ENCODE data around the gene FRS3. TPM values are rescaled to one million over a fixed set of nuclear protein-coding genes. Genes with fewer than 3 reads are reported as not detected.

Gene FRS3
- total and polyA plus RNA-seq, 9 of the 15 experiments (the other 6 are each of a cell fraction or from before 2014, with no cell fraction given), result 0.03 to 3.7 (median 1.6) TPM

DNA sequence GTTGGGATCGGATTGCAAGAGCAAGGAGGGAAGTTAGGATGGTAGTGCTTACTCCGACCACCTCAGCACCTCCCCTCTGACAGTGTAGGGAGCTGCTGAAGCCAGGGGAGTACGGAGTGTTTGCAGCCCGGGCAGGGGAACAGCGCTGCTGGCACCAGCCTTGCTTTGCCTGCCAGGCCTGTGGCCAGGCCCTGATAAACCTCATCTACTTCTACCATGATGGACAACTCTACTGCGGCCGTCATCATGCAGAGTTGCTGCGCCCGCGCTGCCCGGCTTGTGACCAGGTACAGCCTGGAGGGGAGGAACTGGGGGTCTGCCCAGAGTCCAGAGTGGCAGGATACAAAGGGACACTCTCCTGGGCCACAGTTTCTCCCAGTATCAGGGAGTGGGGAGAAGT, 5.6 kb upstream of the FRS3 start (continued):
- TF ChIP-seq RBM15 (IDR thresholded peaks at IDR 0.05; ENCODE audit: insufficient read depth, low read length), result no peak
- TF ChIP-seq BDP1 (IDR thresholded peaks at IDR 0.05; ENCODE audit: insufficient read depth, insufficient read length), result no peak
- no peak for TF ChIP-seq HCFC1 (IDR thresholded peaks at IDR 0.05; ENCODE audit: low read depth, low read length)
- TF ChIP-seq, protein P1, sequence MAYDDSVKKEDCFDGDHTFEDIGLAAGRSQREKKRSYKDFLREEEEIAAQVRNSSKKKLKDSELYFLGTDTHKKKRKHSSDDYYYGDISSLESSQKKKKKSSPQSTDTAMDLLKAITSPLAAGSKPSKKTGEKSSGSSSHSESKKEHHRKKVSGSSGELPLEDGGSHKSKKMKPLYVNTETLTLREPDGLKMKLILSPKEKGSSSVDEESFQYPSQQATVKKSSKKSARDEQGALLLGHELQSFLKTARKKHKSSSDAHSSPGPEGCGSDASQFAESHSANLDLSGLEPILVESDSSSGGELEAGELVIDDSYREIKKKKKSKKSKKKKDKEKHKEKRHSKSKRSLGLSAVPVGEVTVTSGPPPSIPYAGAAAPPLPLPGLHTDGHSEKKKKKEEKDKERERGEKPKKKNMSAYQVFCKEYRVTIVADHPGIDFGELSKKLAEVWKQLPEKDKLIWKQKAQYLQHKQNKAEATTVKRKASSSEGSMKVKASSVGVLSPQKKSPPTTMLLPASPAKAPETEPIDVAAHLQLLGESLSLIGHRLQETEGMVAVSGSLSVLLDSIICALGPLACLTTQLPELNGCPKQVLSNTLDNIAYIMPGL (CRISPR knock-in tag; IDR thresholded peaks at IDR 0.05), result no peak
- no peak for TF ChIP-seq SP1 (CRISPR knock-in tag; IDR thresholded peaks at IDR 0.05)
- TF ChIP-seq, protein P2, sequence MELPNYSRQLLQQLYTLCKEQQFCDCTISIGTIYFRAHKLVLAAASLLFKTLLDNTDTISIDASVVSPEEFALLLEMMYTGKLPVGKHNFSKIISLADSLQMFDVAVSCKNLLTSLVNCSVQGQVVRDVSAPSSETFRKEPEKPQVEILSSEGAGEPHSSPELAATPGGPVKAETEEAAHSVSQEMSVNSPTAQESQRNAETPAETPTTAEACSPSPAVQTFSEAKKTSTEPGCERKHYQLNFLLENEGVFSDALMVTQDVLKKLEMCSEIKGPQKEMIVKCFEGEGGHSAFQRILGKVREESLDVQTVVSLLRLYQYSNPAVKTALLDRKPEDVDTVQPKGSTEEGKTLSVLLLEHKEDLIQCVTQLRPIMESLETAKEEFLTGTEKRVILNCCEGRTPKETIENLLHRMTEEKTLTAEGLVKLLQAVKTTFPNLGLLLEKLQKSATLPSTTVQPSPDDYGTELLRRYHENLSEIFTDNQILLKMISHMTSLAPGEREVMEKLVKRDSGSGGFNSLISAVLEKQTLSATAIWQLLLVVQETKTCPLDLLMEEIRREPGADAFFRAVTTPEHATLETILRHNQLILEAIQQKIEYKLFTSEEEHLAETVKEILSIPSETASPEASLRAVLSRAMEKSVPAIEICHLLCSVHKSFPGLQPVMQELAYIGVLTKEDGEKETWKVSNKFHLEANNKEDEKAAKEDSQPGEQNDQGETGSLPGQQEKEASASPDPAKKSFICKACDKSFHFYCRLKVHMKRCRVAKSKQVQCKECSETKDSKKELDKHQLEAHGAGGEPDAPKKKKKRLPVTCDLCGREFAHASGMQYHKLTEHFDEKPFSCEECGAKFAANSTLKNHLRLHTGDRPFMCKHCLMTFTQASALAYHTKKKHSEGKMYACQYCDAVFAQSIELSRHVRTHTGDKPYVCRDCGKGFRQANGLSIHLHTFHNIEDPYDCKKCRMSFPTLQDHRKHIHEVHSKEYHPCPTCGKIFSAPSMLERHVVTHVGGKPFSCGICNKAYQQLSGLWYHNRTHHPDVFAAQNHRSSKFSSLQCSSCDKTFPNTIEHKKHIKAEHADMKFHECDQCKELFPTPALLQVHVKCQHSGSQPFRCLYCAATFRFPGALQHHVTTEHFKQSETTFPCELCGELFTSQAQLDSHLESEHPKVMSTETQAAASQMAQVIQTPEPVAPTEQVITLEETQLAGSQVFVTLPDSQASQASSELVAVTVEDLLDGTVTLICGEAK (IDR thresholded peaks at IDR 0.05), result no peak
- TF ChIP-seq, protein P2 (CRISPR knock-in tag; IDR thresholded peaks at IDR 0.05), result no peak
- no peak for TF ChIP-seq ZNF217 (CRISPR knock-in tag; IDR thresholded peaks at IDR 0.05)
- TF ChIP-seq, protein P3, sequence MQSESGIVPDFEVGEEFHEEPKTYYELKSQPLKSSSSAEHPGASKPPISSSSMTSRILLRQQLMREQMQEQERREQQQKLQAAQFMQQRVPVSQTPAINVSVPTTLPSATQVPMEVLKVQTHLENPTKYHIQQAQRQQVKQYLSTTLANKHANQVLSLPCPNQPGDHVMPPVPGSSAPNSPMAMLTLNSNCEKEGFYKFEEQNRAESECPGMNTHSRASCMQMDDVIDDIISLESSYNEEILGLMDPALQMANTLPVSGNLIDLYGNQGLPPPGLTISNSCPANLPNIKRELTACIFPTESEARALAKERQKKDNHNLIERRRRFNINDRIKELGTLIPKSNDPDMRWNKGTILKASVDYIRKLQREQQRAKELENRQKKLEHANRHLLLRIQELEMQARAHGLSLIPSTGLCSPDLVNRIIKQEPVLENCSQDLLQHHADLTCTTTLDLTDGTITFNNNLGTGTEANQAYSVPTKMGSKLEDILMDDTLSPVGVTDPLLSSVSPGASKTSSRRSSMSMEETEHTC (IDR thresholded peaks at IDR 0.05), result no peak
- TF ChIP-seq NR2C1 (IDR thresholded peaks at IDR 0.05), result no peak
- TF ChIP-seq NR2C1 (tag; IDR thresholded peaks at IDR 0.05), result no peak
- TF ChIP-seq ETV5 (CRISPR knock-in tag; IDR thresholded peaks at IDR 0.05; ENCODE audit: low read depth), result no peak
- TF ChIP-seq KLF6 (CRISPR knock-in tag; IDR thresholded peaks at IDR 0.05; ENCODE audit: borderline replicate concordance), result no peak
- TF ChIP-seq ZNF124 (CRISPR knock-in tag; IDR thresholded peaks at IDR 0.05), result no peak

Measured in K562 (cell line).